Measurements from ENCODE around the gene ATG12. TPM values are rescaled to one million over a fixed set of nuclear protein-coding genes. Genes with fewer than 3 reads are reported as not detected.

The ATG12 gene
- total RNA-seq, 1 experiment from 2014 or later = 48.7 TPM

DNA sequence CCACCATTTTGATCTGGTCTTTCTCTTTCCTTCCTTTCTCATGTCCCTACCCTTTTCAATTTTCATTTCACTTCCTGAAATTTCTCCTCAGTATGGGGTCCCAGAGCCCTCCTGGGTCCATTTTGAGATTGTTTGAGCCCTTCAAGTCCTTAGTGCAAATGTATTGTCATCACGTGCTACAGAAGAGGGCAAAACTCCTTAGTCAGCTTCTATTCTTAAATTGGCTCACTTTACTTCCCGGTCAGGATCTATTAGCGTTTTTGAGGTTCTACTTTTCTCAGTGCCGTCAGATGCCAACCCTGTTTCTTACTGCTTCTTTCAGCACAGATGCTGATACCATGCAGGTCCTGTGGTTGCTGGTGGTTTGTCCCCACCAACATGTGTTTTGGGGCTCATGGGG is 5.9 kb downstream of the ATG12 start:
- no peaks in the 10 kb centered on the region for H3K27me3 ChIP-seq (ENCODE audit: insufficient read depth, low read depth)
- DNase-seq = no peak
- no peak overlapping the region for H3K4me3 ChIP-seq
- peaks cover 35% of the 10 kb centered on the region for H3K36me3 ChIP-seq (ENCODE audit: low read depth)
- H3K4me1 ChIP-seq (replicated peaks; ENCODE audit: insufficient read depth) = peaks cover 22% of the 10 kb centered on the region
- ChIA-PET CTCF (no interaction called here), POLR2A (ENCODE audit: unreplicated experiment) (interaction anchor here (0.6 kb wide), 2 partner anchors 35 to 202 kb away, joined by 3 to 5 read pairs; no protein-coding TSS in a partner anchor)
- no TSS peak for BruUV-seq (replicated peaks)
- H3F3A ChIP-seq (ENCODE audit: insufficient read depth, low read depth) = peaks cover 30% of the 10 kb centered on the region; the same call in 1 of the 2 replicates
- no peaks in the 10 kb centered on the region for H3K9me2 ChIP-seq (ENCODE audit: insufficient read depth)
- H3K79me2 ChIP-seq (ENCODE audit: low read depth) = peaks cover 33% of the 10 kb centered on the region
- intact Hi-C loops (cut with micrococcal nuclease; ENCODE audit: unreplicated experiment) = no loop called here
- TF ChIP-seq EZH2 (IDR thresholded peaks at IDR 0.05; ENCODE audit: low read depth) (no peak), CTCF (conservative IDR thresholded peaks at IDR 0.05) (no peak)
- no peak overlapping the region for H3K4me2 ChIP-seq
- H2AFZ ChIP-seq = no peak overlapping the region
- no peak overlapping the region for H3K27ac ChIP-seq
- H4K20me1 ChIP-seq (ENCODE audit: insufficient read depth) = peaks cover 15% of the 10 kb centered on the region
- no peaks in the 10 kb centered on the region for H3K9me3 ChIP-seq (ENCODE audit: insufficient read depth, low read depth)

GRCh38 chr5:115831163-115831768 is 10.1 kb downstream of the ATG12 start:
- intact Hi-C loops (cut with micrococcal nuclease; ENCODE audit: unreplicated experiment) = loop anchor here (1.0 kb wide), 1 partner anchor 197 kb away; no protein-coding TSS in a partner anchor
- no peaks in the 10 kb centered on the region for H3K9me2 ChIP-seq (ENCODE audit: insufficient read depth)
- POLR2A ChIA-PET (ENCODE audit: unreplicated experiment) = no interaction called here
- peak in 1 of 2 experiments; percentile 12 for DNase-seq
- H3K4me2 ChIP-seq = no peak overlapping the region
- CTCF ChIA-PET = no interaction called here
- H4K20me1 ChIP-seq (ENCODE audit: insufficient read depth) = 0 out of 2 replicates have a peak, but pooled peaks cover 3% of the 10 kb centered on the region
- no peaks in the 10 kb centered on the region for H3K79me2 ChIP-seq (ENCODE audit: low read depth)
- no peaks in the 10 kb centered on the region for H3K9me3 ChIP-seq (ENCODE audit: insufficient read depth, low read depth)
- H3K4me1 ChIP-seq (replicated peaks; ENCODE audit: insufficient read depth) = no peaks in the 10 kb centered on the region
- H3K27ac ChIP-seq = no peak overlapping the region
- TF ChIP-seq CTCF (conservative IDR thresholded peaks at IDR 0.05) = peak; percentile 82
- TF ChIP-seq EZH2 (IDR thresholded peaks at IDR 0.05; ENCODE audit: low read depth) = no peak
- BruUV-seq (replicated peaks) = no TSS peak
- no peak overlapping the region for H2AFZ ChIP-seq
- H3K27me3 ChIP-seq (ENCODE audit: insufficient read depth, low read depth) = no peaks in the 10 kb centered on the region
- H3K4me3 ChIP-seq = no peak overlapping the region
- H3K36me3 ChIP-seq (ENCODE audit: low read depth) = peaks cover 35% of the 10 kb centered on the region
- H3F3A ChIP-seq (ENCODE audit: insufficient read depth, low read depth) = peaks cover 30% of the 10 kb centered on the region; the same call in 1 of the 2 replicates

- H3K9me2 ChIP-seq (ENCODE audit: insufficient read depth) = no peaks in the 10 kb centered on the region
- no TSS peak for BruUV-seq (replicated peaks)
- no peak overlapping the region for H2AFZ ChIP-seq
- H3K4me1 ChIP-seq (replicated peaks; ENCODE audit: insufficient read depth) = no peaks in the 10 kb centered on the region
- intact Hi-C loops (cut with micrococcal nuclease; ENCODE audit: unreplicated experiment) = no loop called here
- ChIA-PET POLR2A (ENCODE audit: unreplicated experiment) (no interaction called here), CTCF (interaction anchor here (0.6 kb wide), 1 partner anchor 195 kb away, joined by 3 read pairs; no protein-coding TSS in a partner anchor)
- no peaks in the 10 kb centered on the region for H3K27me3 ChIP-seq (ENCODE audit: insufficient read depth, low read depth)
- H3K4me2 ChIP-seq = no peak overlapping the region
- no peak for DNase-seq
- H3K9me3 ChIP-seq (ENCODE audit: insufficient read depth, low read depth) = no peaks in the 10 kb centered on the region
- no peak overlapping the region for H3K4me3 ChIP-seq
- no peaks in the 10 kb centered on the region for H3K79me2 ChIP-seq (ENCODE audit: low read depth)
- no peak for TF ChIP-seq CTCF (conservative IDR thresholded peaks at IDR 0.05)
- no peak for TF ChIP-seq EZH2 (IDR thresholded peaks at IDR 0.05; ENCODE audit: low read depth)
- peaks cover 28% of the 10 kb centered on the region; the same call in 1 of the 2 replicates for H3K36me3 ChIP-seq (ENCODE audit: low read depth)
- H3F3A ChIP-seq (ENCODE audit: insufficient read depth, low read depth) = peaks cover 21% of the 10 kb centered on the region; the same call in 1 of the 2 replicates
- H4K20me1 ChIP-seq (ENCODE audit: insufficient read depth) = 0 out of 2 replicates have a peak, but pooled peaks cover 3% of the 10 kb centered on the region
- H3K27ac ChIP-seq = no peak overlapping the region
Observed at GRCh38 chr5:115829913-115830312, 11.5 kb downstream of the ATG12 start.

Measured in PC-9 (cell line).